ENCODE data around the gene RASSF5. TPM values are rescaled to one million over a fixed set of nuclear protein-coding genes. Genes with fewer than 3 reads are reported as not detected.

Gene RASSF5
- polyA plus RNA-seq, 1 of the 3 experiments (the other 2 are of a cell fraction), result 2.2 TPM

GRCh38 chr1:206600527-206600926 is 93.2 kb downstream of the RASSF5 start:
- H3K9ac ChIP-seq, result no peak overlapping the region
- H3F3A ChIP-seq (replicated peaks; ENCODE audit: insufficient read depth), result no peaks in the 10 kb centered on the region
- no peaks in the 10 kb centered on the region for H3K79me2 ChIP-seq (ENCODE audit: insufficient read depth)
- DNase-seq, result no peak
- no peaks in the 10 kb centered on the region for H3K9me2 ChIP-seq
- H4K20me1 ChIP-seq (ENCODE audit: insufficient read depth), result no peaks in the 10 kb centered on the region
- no peak overlapping the region for H3K4me2 ChIP-seq
- POLR2A ChIA-PET, result no interaction called here
- H3K36me3 ChIP-seq (replicated peaks in 1 of 2; ENCODE audit: control insufficient read depth in 1 of 2, insufficient read depth in 2 of 2, low read length in 1 of 2), result peaks cover 33 to 85% of the 10 kb centered on the region in 2 experiments
- CTCF ChIA-PET, result interaction anchor here (0.8 to 5.1 kb wide), 6 partner anchors 9 to 110 kb away, joined by 4 to 26 read pairs (median 13); partner anchors contain the start of gene EIF2D
- WGBS (ENCODE audit: low lambda C conversion rate), result 83% methylated on average over 3 of the region's 3 CpGs
- H3K4me3 ChIP-seq (ENCODE audit: low read depth in 2 of 2, low read length in 1 of 2), result no peak overlapping the region
- TF ChIP-seq CHD2 (IDR thresholded peaks at IDR 0.05; ENCODE audit: low read length, partially characterized antibody) (no peak), FOXJ3 (CRISPR knock-in tag; IDR thresholded peaks at IDR 0.05) (no peak), USF1 (IDR thresholded peaks at IDR 0.05; ENCODE audit: borderline replicate concordance, low read depth) (no peak), MXI1 (IDR thresholded peaks at IDR 0.05; ENCODE audit: low read depth, low read length) (no peak), TCF12 (IDR thresholded peaks at IDR 0.05) (no peak), USF2 (IDR thresholded peaks at IDR 0.05; ENCODE audit: borderline replicate concordance, low read depth, low read length) (no peak), FOXM1 (IDR thresholded peaks at IDR 0.05; ENCODE audit: low read depth) (no peak), FOSL2 (IDR thresholded peaks at IDR 0.05; ENCODE audit: borderline replicate concordance, low read depth) (no peak), RFX5 (IDR thresholded peaks at IDR 0.05; ENCODE audit: low read length) (no peak), IRF3 (IDR thresholded peaks at IDR 0.05; ENCODE audit: low read depth, low read length) (no peak), PBX3 (IDR thresholded peaks at IDR 0.05) (no peak), RCOR1 (IDR thresholded peaks at IDR 0.05; ENCODE audit: low read length) (no peak), GATA2 (CRISPR knock-in tag; IDR thresholded peaks at IDR 0.05) (no peak), TAF1 (IDR thresholded peaks at IDR 0.05; ENCODE audit: borderline replicate concordance, low read depth, low read length) (no peak), RAD21 (IDR thresholded peaks at IDR 0.05; ENCODE audit: low read length) (no peak), SMC3 (IDR thresholded peaks at IDR 0.05; ENCODE audit: low read depth, low read length) (no peak), ZBTB33 (IDR thresholded peaks at IDR 0.05; ENCODE audit: borderline replicate concordance, low read depth) (no peak), JUND (IDR thresholded peaks at IDR 0.05) (no peak), EZH2phosphoT487 (IDR thresholded peaks at IDR 0.05; ENCODE audit: borderline replicate concordance, low read depth) (no peak)
- no peaks in the 10 kb centered on the region for H3K4me1 ChIP-seq (ENCODE audit: control insufficient read depth in 1 of 2, insufficient read depth in 2 of 2, low read depth in 1 of 2, low read length in 1 of 2)
- no peaks in the 10 kb centered on the region for H3K27me3 ChIP-seq (ENCODE audit: insufficient read depth)
- H2AFZ ChIP-seq (ENCODE audit: low read depth), result no peak overlapping the region
- no peak overlapping the region for H3K27ac ChIP-seq (ENCODE audit: low read depth in 2 of 2, low read length in 1 of 2)
- no peaks in the 10 kb centered on the region for H3K9me3 ChIP-seq
